GM12878 (cell line): ENCODE measurements around the gene SETBP1. TPM values are rescaled to one million over a fixed set of nuclear protein-coding genes. Genes with fewer than 3 reads are reported as not detected.

ENCODE experiments used
- ATAC-seq: fragments of 200-7000 bp; cut with Tn5 transposase; 3 replicates; pipeline ENCODE4 v1.9.1; 2020; ENCODE audit warnings: mild to moderate bottlenecking, moderate library complexity
- BruUV-seq: library from RNA; stranded (reverse); fragments of 400-500 nt; replicated peaks from 2 replicates; lab custom pipeline; 2021; lab: Mats Ljungman, UMichigan
- CTCF ChIA-PET: fragments of 300-600 bp; sonication (Branson Sonifier 250); formaldehyde crosslinking; extraction: SDS; loops from one replicate; lab custom pipeline; 2021; ENCODE audit warnings: inconsistent platforms; lab: Yijun Ruan, JAX
- POLR2A ChIA-PET: fragments of 350-600 bp; formaldehyde crosslinking; extraction: SDS; loops from one replicate; lab custom pipeline; 2021; ENCODE audit warnings: inconsistent platforms; lab: Charles Lee
- RAD21 ChIA-PET: fragments of 300-600 bp; sonication (Branson Sonifier 250); formaldehyde crosslinking; loops from one replicate; lab custom pipeline; 2023; ENCODE audit warnings: antibody characterized with exemption; ENCODE audit not compliant: unreplicated experiment; lab: Charles Lee
- SMC1A ChIA-PET: fragments of 300-600 bp; sonication (Branson Sonifier 250); formaldehyde crosslinking; loops from one replicate; lab custom pipeline; 2023; ENCODE audit not compliant: unreplicated experiment, uncharacterized antibody; lab: Charles Lee
- DNase-seq: peaks from one replicate; pipeline ENCODE4 v3.0.0-alpha.2; 2011; ENCODE audit warnings: low read depth, low spot score
- FAIRE-seq: peaks from 3 replicates; lab custom pipeline; 2011; peaks lifted over from hg19 to GRCh38; lab: Jason Lieb, UNC
- H2AFZ ChIP-seq: 2 replicates; pipeline ENCODE4 v1.6.0; 2011; ENCODE audit warnings: low read depth, low read length, control low read depth; ENCODE audit not compliant: control insufficient read depth
- H3K27ac ChIP-seq: 2 replicates; pipeline ENCODE4 v1.5.1; 2011; ENCODE audit warnings: control low read depth; ENCODE audit not compliant: control insufficient read depth, insufficient read depth
- H3K27me3 ChIP-seq, 2 experiments: replicated peaks in 1 of 2; 2 replicates each; pipeline versions ENCODE4 v1.6.0 to v1.6.1; 2011; ENCODE audit warnings: low read length in 1 of 2; ENCODE audit not compliant: control insufficient read depth in 2 of 2, insufficient read depth in 2 of 2
- H3K36me3 ChIP-seq, 2 experiments: 2 replicates each; pipeline ENCODE4 v1.5.1; 2011; ENCODE audit warnings: low read length in 1 of 2; ENCODE audit not compliant: control insufficient read depth in 2 of 2, insufficient read depth in 2 of 2
- H3K4me1 ChIP-seq: 2 replicates; pipeline ENCODE4 v1.6.1; 2011; ENCODE audit warnings: mild to moderate bottlenecking, low read length, moderate library complexity, mixed read lengths; ENCODE audit not compliant: control insufficient read depth, insufficient read depth
- H3K4me2 ChIP-seq: 2 replicates; pipeline ENCODE4 v1.6.0; 2011; ENCODE audit warnings: control low read depth; ENCODE audit not compliant: control insufficient read depth, insufficient read depth
- H3K4me3 ChIP-seq: fragments of 200-600 bp; sonication (generic); 2 replicates; pipeline ENCODE4 v1.5.1; 2016
- H3K79me2 ChIP-seq: 2 replicates; pipeline ENCODE4 v1.6.0; 2011; ENCODE audit warnings: low read length; ENCODE audit not compliant: control insufficient read depth, insufficient read depth
- H3K9ac ChIP-seq: 2 replicates; pipeline ENCODE4 v1.8.0; 2011; ENCODE audit warnings: low read length, control low read depth, mixed read lengths; ENCODE audit not compliant: control insufficient read depth, insufficient read depth
- H3K9me3 ChIP-seq: replicated peaks from 3 replicates; pipeline ENCODE4 v1.5.1; 2011; ENCODE audit warnings: mild to moderate bottlenecking, low read length; ENCODE audit not compliant: control insufficient read depth, insufficient read depth
- H4K20me1 ChIP-seq: 2 replicates; pipeline ENCODE4 v1.6.0; 2011; ENCODE audit not compliant: control insufficient read depth, insufficient read depth
- BACH1 ChIP-seq: fragments of 450-650 bp; IDR thresholded peaks from 2 replicates; pipeline ENCODE4 v1.6.1; 2017; ENCODE audit warnings: mild to moderate bottlenecking, borderline replicate concordance
- HCFC1 ChIP-seq: fragments of 150-350 bp; IDR thresholded peaks from 2 replicates; pipeline ENCODE4 v1.6.1; 2014; ENCODE audit warnings: low read length
- HSF1 ChIP-seq: fragments of 150-350 bp; IDR thresholded peaks from 2 replicates; pipeline ENCODE4 v1.6.1; 2014; ENCODE audit warnings: mild to moderate bottlenecking, low read depth, low read length
- NR2F1 ChIP-seq: fragments of 450-650 bp; conservative IDR thresholded peaks from 2 replicates; pipeline ENCODE4 v1.6.1; 2017; ENCODE audit warnings: mild to moderate bottlenecking
- ZNF217 ChIP-seq: fragments of 450-650 bp; IDR thresholded peaks from 2 replicates; pipeline ENCODE4 v1.6.1; 2017; ENCODE audit warnings: antibody characterized with exemption, mild to moderate bottlenecking
- WGBS: methylation state at CpG from one replicate; pipeline ENCODE4 v1.1.6; 2016; ENCODE audit warnings: low lambda C conversion rate; ENCODE audit not compliant: insufficient replicate concordance, insufficient coverage; ENCODE audit errors: missing lambda C conversion rate; 5-methylcytosine and 5-hydroxymethylcytosine counted together
- in situ Hi-C: fragments of 300-500 bp; cut with MboI; formaldehyde crosslinking; loops from 9 replicates; pipeline ENCODE4 v1.14.3; 2018; ENCODE audit warnings: mixed read lengths
- intact Hi-C: fragments of 100-400 bp; cut with micrococcal nuclease; formaldehyde crosslinking; loops from one replicate; pipeline ENCODE4 v1.14.2; 2022; ENCODE audit not compliant: unreplicated experiment
- polyA plus RNA-seq, 11 experiments: library from polyadenylated mRNA; depleted of rRNA in 4 of 11; unstranded in 6 of 11; stranded (reverse) in 5 of 11; fragments of >200 nt; fragmentation: Nextera tagmentation in 4 of 11; fragmentation: Illumina TruSeq in 1 of 11; extraction: Ambion mirVana in 4 of 11; extraction: Trizol in 1 of 11; gene quantifications; 1 replicate in 1 of 11; 2 replicates in 10 of 11; pipeline versions ENCODE4 v1.2.1 to v1.2.3, GENCODE V29; 2011 to 2016; ENCODE audit warnings: inconsistent platforms in 2 of 11, missing spikeins in 2 of 11, low read depth in 1 of 11
- total RNA-seq, 4 experiments: library from RNA; depleted of rRNA in 3 of 4; stranded (reverse); fragments of >200 nt in 3 of 4; fragmentation: Illumina TruSeq in 1 of 4; extraction: Trizol in 1 of 4; gene quantifications; 2 replicates each; pipeline versions ENCODE4 v1.2.1 to v1.2.3, GENCODE V29; 2013 to 2021
- TF ChIP-seq, protein P1 (sequence below): IDR thresholded peaks from 2 replicates; pipeline ENCODE4 v1.6.1; 2012; ENCODE audit warnings: mild to moderate bottlenecking, low read depth, low read length
- TF ChIP-seq, protein P2 (sequence below): fragments of 450-650 bp; IDR thresholded peaks from 2 replicates; pipeline ENCODE4 v1.6.1; 2017; ENCODE audit warnings: mild to moderate bottlenecking, low read depth, inconsistent platforms; ENCODE audit not compliant: poor library complexity, severe bottlenecking

SETBP1 gene
- total and polyA plus RNA-seq, 10 of the 15 experiments (the other 5 are each of a cell fraction or from before 2014, with no cell fraction given), result 0.99 to 29.7 (median 8.3) TPM

- no peaks in the 10 kb centered on the region for H3K36me3 ChIP-seq
- H3K4me3 ChIP-seq, result no peak overlapping the region
- FAIRE-seq (no peak), DNase-seq (no peak), ATAC-seq (no peak)
- H3K9me3 ChIP-seq, result no peaks in the 10 kb centered on the region
- H3K27ac ChIP-seq, result no peak overlapping the region
- H3K4me2 ChIP-seq, result no peak overlapping the region
- no TSS peak for BruUV-seq
- WGBS, result 71% methylated on average over 4 of the region's 4 CpGs
- TF ChIP-seq, protein P1, sequence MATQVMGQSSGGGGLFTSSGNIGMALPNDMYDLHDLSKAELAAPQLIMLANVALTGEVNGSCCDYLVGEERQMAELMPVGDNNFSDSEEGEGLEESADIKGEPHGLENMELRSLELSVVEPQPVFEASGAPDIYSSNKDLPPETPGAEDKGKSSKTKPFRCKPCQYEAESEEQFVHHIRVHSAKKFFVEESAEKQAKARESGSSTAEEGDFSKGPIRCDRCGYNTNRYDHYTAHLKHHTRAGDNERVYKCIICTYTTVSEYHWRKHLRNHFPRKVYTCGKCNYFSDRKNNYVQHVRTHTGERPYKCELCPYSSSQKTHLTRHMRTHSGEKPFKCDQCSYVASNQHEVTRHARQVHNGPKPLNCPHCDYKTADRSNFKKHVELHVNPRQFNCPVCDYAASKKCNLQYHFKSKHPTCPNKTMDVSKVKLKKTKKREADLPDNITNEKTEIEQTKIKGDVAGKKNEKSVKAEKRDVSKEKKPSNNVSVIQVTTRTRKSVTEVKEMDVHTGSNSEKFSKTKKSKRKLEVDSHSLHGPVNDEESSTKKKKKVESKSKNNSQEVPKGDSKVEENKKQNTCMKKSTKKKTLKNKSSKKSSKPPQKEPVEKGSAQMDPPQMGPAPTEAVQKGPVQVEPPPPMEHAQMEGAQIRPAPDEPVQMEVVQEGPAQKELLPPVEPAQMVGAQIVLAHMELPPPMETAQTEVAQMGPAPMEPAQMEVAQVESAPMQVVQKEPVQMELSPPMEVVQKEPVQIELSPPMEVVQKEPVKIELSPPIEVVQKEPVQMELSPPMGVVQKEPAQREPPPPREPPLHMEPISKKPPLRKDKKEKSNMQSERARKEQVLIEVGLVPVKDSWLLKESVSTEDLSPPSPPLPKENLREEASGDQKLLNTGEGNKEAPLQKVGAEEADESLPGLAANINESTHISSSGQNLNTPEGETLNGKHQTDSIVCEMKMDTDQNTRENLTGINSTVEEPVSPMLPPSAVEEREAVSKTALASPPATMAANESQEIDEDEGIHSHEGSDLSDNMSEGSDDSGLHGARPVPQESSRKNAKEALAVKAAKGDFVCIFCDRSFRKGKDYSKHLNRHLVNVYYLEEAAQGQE, result no peak
- TF ChIP-seq HCFC1 (no peak), ZNF217 (no peak), NR2F1 (no peak), BACH1 (no peak), HSF1 (no peak)
- TF ChIP-seq, protein P2, sequence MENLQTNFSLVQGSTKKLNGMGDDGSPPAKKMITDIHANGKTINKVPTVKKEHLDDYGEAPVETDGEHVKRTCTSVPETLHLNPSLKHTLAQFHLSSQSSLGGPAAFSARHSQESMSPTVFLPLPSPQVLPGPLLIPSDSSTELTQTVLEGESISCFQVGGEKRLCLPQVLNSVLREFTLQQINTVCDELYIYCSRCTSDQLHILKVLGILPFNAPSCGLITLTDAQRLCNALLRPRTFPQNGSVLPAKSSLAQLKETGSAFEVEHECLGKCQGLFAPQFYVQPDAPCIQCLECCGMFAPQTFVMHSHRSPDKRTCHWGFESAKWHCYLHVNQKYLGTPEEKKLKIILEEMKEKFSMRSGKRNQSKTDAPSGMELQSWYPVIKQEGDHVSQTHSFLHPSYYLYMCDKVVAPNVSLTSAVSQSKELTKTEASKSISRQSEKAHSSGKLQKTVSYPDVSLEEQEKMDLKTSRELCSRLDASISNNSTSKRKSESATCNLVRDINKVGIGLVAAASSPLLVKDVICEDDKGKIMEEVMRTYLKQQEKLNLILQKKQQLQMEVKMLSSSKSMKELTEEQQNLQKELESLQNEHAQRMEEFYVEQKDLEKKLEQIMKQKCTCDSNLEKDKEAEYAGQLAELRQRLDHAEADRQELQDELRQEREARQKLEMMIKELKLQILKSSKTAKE, result no peak
- no peaks in the 10 kb centered on the region for H3K27me3 ChIP-seq
- ChIA-PET CTCF (no interaction called here), POLR2A (no interaction called here), SMC1A (interaction anchor here (0.9 to 1.1 kb wide), 2 partner anchors 15 to 57 kb away, joined by 3 read pairs; no protein-coding TSS in a partner anchor), RAD21 (no interaction called here)
- no peaks in the 10 kb centered on the region for H3K79me2 ChIP-seq
- intact Hi-C loops, result no loop called here
- no peak overlapping the region for H3K9ac ChIP-seq
- peaks cover 40% of the 10 kb centered on the region for H3K4me1 ChIP-seq
- in situ Hi-C loops, result no loop called here
- no peaks in the 10 kb centered on the region for H4K20me1 ChIP-seq
- no peak overlapping the region for H2AFZ ChIP-seq
Measured at GRCh38 chr18:45100321-45101105, 419.8 kb downstream of the SETBP1 start.
